MM.1S (cell line): Measurements from ENCODE around the gene ANKRD44.

Source experiments
- CTCF ChIP-seq: fragments of 300-600 bp; sonication (generic); IDR thresholded peaks from 2 replicates; pipeline ENCODE4 v1.5.1; 2016; ENCODE audit warnings: antibody characterized with exemption, low read length, mixed read lengths
- EZH2 ChIP-seq: fragments of 300-600 bp; sonication (generic); optimal IDR thresholded peaks from 2 replicates; pipeline ENCODE3; 2017; ENCODE audit warnings: low read depth, mild to moderate bottlenecking, antibody characterized with exemption, low read length, mixed read lengths
- EZH2phosphoT487 ChIP-seq: fragments of 300-600 bp; sonication (generic); IDR thresholded peaks from 2 replicates; pipeline ENCODE4 v1.6.1; 2018; ENCODE audit warnings: antibody characterized with exemption, low read length

- TF ChIP-seq CTCF (no peak), EZH2phosphoT487 (no peak), EZH2 (no peak)
Observed at GRCh38 chr2:197190100-197190432, 120.5 kb downstream of the ANKRD44 start.
